HTERT RPE-1 (cell line): Measurements from ENCODE around the gene VSIG10.

Experiments used
- in situ Hi-C: fragments of 300-500 bp; cut with MboI; formaldehyde crosslinking; loops from 4 replicates; pipeline ENCODE4 v1.14.3; 2020; ENCODE audit warnings: low sequenced_read_pairs

VSIG10 gene

GRCh38 chr12:118061011-118061872 is 42.6 kb downstream of the VSIG10 start, which contains the start of gene WSB2:
WSB2 (minus strand) TSS chr12:118061179; CDS start chr12:118061048, 131 bp downstream.
- in situ Hi-C loops = no loop called here

- in situ Hi-C loops = no loop called here
Measured at GRCh38 chr12:118060301-118061010, 43.4 kb downstream of the VSIG10 start.

DNA sequence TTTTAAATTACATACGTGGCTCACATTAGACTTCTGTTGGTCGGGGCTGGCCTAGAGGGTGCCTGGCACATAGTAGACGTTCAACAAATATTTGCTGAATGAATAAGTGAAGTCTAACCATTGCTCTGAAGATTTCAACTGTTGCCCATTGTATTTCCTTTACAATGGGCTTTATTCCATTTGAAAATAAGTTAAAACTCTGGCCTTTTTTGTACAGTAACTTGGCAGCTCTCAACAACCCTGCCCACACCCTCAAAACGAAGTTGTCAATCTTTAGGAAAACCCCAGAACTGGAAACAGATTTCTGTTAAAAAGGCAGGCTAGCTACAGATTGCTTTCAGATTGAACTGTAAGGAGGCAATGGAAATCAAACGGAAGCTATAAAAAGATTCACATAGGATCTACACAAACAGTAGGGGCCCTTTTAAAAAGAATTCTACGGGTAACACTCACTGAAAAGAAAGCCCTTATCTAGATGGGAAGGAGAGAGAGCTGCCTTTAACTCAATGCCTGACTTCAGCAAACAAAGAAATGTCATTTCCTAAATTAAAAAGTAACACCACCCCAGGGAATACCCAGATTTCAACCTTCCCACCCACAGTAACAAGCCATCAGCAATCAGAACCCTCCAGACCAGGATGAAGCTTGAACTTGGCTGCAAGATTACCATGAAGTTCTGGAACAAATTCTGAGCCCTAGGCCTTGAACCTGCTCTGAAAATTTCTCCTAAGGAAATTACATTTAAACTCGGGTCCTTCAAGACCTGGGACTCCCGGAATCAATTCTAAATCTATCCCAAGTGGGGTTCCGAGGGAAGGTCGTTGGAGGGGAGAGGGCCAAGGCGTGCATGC is 44.2 kb downstream of the VSIG10 start:
- in situ Hi-C loops = no loop called here

- in situ Hi-C loops = no loop called here
Measured at GRCh38 chr12:118058881-118059280, 44.9 kb downstream of the VSIG10 start.

DNA sequence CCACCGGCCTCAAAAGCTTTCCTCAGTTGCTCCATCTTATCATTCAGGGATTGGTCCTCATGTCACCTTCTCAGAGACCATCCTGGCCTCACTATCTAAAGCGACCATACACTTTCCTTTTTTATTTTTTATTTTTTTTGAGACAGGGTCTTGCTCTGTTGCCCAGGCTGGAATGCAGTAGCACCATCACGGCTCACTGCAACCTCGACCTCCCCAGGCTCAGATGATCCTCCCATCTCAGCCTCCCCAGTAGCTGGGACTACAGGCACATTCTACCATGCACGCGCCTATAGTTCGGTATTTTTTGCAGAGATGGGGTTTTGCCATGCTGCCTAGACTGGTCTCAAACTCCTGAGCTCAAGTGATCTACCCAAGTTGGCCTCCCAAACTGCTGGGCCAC is 45.6 kb downstream of the VSIG10 start:
- in situ Hi-C loops = no loop called here

DNA sequence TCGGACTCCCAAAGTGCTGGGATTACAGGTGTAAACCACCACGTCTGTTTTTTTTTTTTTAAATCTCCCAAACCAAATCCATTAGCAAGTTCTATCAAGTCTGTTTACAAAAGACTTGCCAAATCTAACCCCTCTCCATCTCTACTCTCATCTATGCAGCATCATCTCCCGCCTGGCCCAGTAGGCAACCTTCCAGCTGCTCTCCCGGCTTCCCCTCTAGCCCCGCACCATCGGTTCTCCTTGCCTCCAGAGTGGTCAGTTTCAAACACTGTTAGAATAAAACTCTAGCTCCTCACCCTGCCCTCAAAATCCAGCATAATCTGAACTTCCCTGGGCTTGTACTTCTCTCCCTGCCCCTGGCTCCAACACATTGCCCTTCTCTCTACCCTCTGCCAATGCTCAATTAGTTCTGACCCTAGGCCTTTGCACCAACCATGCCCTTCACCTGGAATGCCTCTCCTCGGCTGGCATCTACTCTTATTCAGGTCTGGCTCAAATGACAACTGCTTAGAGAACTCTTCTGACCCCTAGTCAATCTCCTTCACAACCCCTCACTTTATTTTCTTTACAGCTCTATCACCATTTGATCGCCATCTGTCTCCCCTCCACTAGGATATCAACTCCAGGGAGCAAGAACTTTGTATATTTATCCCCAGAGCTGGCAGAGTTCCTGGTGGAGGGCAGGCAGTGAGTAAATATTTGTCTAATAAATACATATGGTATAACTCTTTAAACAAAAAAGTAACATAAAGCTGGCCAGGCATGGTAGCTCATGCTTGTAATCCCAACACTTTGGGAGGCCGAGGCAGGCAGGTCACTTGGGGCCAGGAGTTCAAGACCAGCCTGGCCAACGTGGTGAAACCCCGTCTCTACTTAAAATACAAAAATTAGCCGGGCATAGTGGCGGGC is 47.7 kb downstream of the VSIG10 start:
- in situ Hi-C loops = no loop called here

DNA sequence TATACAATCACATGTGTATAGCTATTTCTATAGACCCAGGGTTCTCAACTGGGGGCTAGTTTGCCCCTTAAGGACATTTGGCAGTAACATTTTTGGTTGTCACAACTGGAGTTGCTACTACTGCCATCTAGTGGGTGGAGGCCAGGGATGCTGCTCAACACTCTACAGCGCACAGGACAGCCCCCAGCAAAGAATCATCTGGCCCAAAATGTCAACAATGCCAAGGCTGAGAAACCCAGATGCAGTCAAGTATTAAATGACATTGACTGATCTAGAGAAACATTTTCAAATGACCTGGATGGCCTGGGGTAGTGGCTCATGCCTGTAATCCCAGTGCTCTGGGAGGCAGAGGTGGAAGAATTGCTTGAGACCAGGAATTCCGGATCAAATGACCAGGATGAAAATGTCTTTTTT is 48.7 kb downstream of the VSIG10 start:
- in situ Hi-C loops = no loop called here

DNA sequence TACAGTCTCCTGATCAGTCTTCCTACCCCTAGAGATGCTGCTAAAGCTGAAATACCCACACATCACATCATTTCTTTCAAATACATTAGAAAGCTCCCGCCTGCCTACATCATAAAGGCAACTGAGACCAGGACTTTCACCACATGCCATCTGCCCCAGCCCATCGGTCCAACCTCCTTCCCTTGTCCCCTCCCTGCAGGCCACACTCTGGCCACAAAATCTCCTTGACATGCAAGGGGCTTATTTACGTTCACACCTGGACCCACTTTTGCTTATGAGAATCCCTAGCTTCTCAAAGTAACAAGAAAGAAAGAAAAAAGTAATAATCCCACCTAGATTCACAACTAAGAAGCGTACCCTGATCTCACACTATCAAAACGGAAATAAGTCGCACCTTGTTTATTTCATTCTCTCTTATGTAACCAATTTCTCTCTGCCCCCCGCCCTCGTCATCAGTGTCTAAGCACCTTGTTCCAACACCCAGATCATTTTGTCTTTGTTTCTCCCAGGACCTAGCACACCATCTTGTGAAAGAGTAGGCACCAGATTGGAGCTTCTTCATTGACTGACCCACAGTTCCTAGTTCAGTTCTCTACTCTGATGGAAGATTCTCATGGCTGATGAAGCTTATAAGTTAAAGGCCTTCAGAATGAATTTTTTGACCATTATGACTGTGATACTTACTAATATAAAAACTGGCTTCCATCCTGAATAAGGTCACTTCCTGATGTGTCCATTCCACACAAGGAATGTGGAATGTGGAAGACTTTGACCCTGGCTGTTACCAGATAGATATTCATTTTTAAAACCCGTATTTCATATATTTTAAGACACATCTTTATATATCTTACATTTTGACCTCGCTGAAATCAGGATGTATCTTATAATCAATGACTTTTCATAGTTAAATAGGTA is 50.5 kb downstream of the VSIG10 start:
- in situ Hi-C loops = no loop called here

DNA sequence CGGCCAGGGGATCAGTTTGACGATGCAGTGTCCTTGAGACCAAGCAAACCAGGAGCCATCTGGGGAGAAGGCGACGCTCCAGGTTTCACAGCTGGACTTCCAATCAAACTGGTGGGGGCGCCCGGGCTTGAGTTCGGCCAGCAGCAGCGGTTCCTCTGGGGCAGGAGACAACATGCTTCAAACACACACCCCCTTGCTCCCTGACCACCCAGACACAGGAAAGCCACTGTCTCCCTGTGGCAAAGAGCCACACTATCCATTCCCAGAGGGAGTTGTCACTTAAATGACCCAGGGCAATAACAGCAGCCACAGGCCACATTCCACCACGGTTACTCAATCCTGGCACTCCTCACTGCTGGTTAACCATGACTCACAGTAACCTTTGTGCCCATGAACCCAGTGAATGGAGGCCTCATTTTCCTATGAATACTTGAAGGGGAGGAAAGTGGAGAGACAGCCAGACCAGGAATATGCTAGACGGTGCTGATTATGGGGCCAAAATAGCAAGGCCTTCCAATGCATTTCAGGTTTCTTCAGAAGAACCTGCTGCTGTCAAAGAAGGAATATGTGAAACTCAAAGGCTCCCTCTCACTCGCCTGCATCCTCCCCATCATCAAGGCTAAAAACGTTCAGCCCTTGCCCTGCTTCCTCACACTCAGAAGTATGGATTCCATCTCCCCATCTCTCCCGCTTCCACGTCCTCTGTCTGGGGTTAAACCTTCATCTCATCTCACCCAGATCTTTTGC is 51.3 kb downstream of the VSIG10 start:
- in situ Hi-C loops = no loop called here

GRCh38 chr12:118050972-118051910 is 52.6 kb downstream of the VSIG10 start:
- in situ Hi-C loops = no loop called here

DNA sequence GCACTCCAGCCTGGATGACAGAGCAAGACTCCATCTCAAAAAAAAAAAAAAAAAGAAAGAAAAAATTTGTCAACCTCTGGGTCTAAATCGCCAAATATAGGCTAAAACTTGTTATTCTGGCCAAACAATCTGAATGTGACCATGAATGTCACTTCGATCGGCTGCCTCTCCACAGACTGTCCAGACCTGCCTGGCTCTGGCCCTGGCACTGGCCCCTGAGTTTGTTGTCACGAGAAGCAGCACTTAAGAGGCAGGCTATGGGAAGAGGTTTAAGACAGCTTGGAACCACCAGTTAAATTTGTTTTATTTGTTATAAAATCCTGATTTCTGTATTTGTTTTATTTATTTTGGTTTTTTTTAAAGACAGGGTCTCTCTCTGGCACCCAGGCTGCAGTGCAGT is 57.4 kb downstream of the VSIG10 start:
- in situ Hi-C loops = no loop called here

DNA sequence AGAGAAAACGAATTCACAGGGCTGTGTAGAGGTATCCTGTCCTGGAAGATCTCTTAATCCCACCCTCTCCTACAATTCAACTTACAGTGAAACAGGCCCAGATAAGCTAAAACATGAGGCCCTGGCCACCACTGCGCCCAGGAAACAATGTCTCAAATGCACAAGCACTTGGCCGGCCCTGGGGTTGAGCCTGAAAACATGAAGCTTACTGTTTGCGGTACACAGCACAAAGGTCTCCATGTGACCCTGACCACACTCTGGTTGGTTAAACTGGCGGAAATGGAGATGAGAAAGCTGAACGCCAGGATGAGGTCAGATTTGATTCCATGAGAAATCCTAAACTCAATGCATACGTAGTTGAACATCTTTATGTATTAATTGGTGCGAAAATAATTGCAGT is 59.2 kb downstream of the VSIG10 start:
- in situ Hi-C loops = no loop called here

DNA sequence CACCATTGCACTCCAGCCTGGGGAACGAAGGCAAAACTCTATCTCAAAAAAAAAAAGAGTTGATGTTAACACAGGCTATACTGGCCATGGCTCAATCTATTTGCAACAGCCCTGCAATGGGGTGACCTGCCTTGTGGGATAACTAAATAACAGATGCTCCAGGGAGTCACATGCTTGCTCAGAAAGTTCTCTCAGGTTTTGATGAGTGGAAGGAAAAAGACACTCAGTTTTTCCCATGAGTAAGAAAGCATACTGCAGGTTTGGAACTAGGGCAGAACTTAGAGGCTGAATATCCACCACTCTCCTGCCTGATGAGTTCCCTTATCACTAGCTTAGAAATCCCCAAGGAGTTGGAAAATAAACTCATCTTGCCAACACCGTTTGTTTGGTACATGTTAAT is 59.7 kb downstream of the VSIG10 start:
- in situ Hi-C loops = no loop called here

DNA sequence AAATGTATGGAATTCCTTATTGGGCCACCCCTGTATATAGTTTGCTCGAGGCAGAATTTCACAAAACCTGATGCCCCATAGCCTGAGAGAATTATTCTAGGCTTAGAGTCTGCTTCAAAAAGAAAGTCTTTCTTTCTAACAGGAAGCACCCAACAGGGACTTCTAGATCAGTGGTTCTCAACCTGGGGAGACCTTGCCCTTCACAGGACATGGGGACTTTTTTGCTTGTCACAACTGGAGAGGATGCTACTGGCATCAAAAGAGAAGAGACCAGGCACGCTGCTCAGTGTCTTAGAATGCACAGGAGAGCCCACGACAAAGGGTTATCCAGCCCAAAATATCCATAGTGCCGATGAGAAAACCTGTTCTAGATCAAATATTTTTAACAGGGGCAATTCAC is 61.7 kb downstream of the VSIG10 start:
- in situ Hi-C loops = no loop called here

DNA sequence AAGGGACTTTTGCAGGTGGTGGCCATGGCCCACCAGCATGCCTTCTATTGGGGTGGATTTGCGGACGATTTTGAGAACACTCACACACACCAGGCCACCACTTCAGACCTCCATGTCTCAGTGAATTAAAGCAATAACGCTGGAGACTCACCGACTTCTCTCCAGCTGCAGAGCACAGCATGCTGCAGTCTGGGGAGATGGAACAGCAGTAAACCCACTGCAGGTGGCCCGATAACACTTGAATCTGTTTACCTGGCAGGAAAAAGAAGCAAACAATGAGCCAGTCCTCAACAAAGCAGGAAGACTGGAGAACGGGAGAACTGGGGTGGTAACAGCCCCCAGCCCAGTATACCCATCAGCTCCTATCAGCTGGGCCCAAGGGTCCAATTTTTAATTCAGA is 65.7 kb downstream of the VSIG10 start:
- in situ Hi-C loops = no loop called here

DNA sequence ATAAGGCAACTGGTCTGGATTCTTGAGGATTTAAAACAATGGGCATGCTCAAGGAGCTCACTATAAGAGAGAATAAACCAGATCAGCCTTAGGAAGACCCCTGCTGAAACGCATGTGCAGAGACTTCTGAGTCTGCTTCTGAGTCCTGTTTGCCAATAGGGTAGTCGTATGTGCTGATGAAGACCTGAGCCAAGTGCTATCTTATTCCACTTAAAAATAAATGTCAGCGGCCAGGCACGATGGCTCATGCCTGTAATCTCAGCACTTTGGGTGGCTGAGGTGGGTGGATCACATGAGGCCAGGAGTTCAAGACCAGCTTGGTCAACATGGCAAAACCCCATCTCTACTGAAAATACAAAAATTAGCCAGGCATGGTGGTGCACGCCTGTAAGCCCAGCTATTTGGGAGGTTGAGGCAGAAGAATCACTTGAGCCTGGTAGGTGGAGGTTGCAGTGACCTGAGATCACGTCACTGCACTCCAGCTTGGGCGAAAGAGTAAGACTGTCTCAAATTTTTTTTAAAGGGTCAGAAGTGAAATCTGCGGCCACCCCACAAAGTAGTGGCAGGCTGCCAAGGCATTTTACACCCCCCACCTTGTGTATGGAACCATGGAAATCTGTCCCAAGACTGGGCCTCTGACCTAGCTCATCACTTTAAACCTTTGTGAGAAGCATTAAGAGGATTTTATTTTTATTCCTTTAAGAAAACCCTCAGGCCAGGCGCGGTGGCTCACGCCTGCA is 67.0 kb downstream of the VSIG10 start:
- in situ Hi-C loops = no loop called here
